GM19455 (cell line): ENCODE data around the gene SPEF1.

Experiments
- ATAC-seq: cut with Tn5 transposase; IDR thresholded peaks from one replicate; pipeline ENCODE4 v1.9.1; 2021; ENCODE audit not compliant: unreplicated experiment

SPEF1 gene

GRCh38 chr20:3732327-3733118 lies 48.7 kb downstream of the SPEF1 start, which contains the start of gene HSPA12B:
Gene HSPA12B (plus strand): TSS chr20:3732685. CDS start chr20:3738675, 5,990 bp downstream.
- ATAC-seq: no peak

GRCh38 chr20:3731944-3732326 lies 49.3 kb downstream of the SPEF1 start:
- no peak for ATAC-seq

- ATAC-seq: no peak
Measured at GRCh38 chr20:3730803-3731672, 50.2 kb downstream of the SPEF1 start.

GRCh38 chr20:3729811-3730540 lies 51.3 kb downstream of the SPEF1 start:
- no peak for ATAC-seq

GRCh38 chr20:3729378-3729777 lies 51.9 kb downstream of the SPEF1 start:
- ATAC-seq: no peak

GRCh38 chr20:3728876-3729275 lies 52.4 kb downstream of the SPEF1 start:
- ATAC-seq: no peak

- no peak for ATAC-seq
Measured at GRCh38 chr20:3728354-3728753, 52.9 kb downstream of the SPEF1 start.
